ENCODE data around the gene SLC1A2.
A peak's percentile ranks its signal among the peaks of the same experiment; 100 is the strongest.

Gene SLC1A2

GRCh38 chr11:35290876-35291275 is 128.5 kb downstream of the SLC1A2 start:
- H3K27ac ChIP-seq = no peak overlapping the region
- no peak overlapping the region for H3K4me3 ChIP-seq (ENCODE audit: low read depth, low read length)
- TF ChIP-seq CTCF (IDR thresholded peaks at IDR 0.05; ENCODE audit: low read depth, low read length, missing control alignments) = no peak
- DNase-seq = no peak
- no peaks in the 10 kb centered on the region for H3K27me3 ChIP-seq (replicated peaks)
- in situ Hi-C loops (cut with HindIII; ENCODE audit: low pct_ligation_motif_present, low sequenced_read_pairs) = no loop called here
- H3K36me3 ChIP-seq (replicated peaks) = no peaks in the 10 kb centered on the region

GRCh38 chr11:35289821-35290220 is 129.5 kb downstream of the SLC1A2 start:
- TF ChIP-seq CTCF (IDR thresholded peaks at IDR 0.05; ENCODE audit: low read depth, low read length, missing control alignments) = no peak
- H3K27ac ChIP-seq = peak overlapping the region; percentile 72
- H3K36me3 ChIP-seq (replicated peaks) = no peaks in the 10 kb centered on the region
- H3K27me3 ChIP-seq (replicated peaks) = no peaks in the 10 kb centered on the region
- DNase-seq = peak; percentile 66
- H3K4me3 ChIP-seq (ENCODE audit: low read depth, low read length) = no peak overlapping the region
- in situ Hi-C loops (cut with HindIII; ENCODE audit: low pct_ligation_motif_present, low sequenced_read_pairs) = no loop called here

GRCh38 chr11:35288817-35289541 is 130.4 kb downstream of the SLC1A2 start:
- in situ Hi-C loops (cut with HindIII; ENCODE audit: low pct_ligation_motif_present, low sequenced_read_pairs) = no loop called here
- no peaks in the 10 kb centered on the region for H3K27me3 ChIP-seq (replicated peaks)
- H3K27ac ChIP-seq = peak overlapping the region; percentile 72
- no peak overlapping the region for H3K4me3 ChIP-seq (ENCODE audit: low read depth, low read length)
- no peak for TF ChIP-seq CTCF (IDR thresholded peaks at IDR 0.05; ENCODE audit: low read depth, low read length, missing control alignments)
- DNase-seq = peak; percentile 63
- no peaks in the 10 kb centered on the region for H3K36me3 ChIP-seq (replicated peaks)

GRCh38 chr11:35288309-35288708 is 131.0 kb downstream of the SLC1A2 start:
- Histone ChIP-seq H3K27ac (no peak overlapping the region), H3K27me3 (replicated peaks) (no peaks in the 10 kb centered on the region), H3K4me3 (ENCODE audit: low read depth, low read length) (no peak overlapping the region), H3K36me3 (replicated peaks) (no peaks in the 10 kb centered on the region)
- DNase-seq = no peak
- TF ChIP-seq CTCF (IDR thresholded peaks at IDR 0.05; ENCODE audit: low read depth, low read length, missing control alignments) = no peak
- in situ Hi-C loops (cut with HindIII; ENCODE audit: low pct_ligation_motif_present, low sequenced_read_pairs) = no loop called here

- Histone ChIP-seq H3K27ac (no peak overlapping the region), H3K36me3 (replicated peaks) (no peaks in the 10 kb centered on the region), H3K4me3 (ENCODE audit: low read depth, low read length) (no peak overlapping the region), H3K27me3 (replicated peaks) (no peaks in the 10 kb centered on the region)
- in situ Hi-C loops (cut with HindIII; ENCODE audit: low pct_ligation_motif_present, low sequenced_read_pairs) = no loop called here
- no peak for TF ChIP-seq CTCF (IDR thresholded peaks at IDR 0.05; ENCODE audit: low read depth, low read length, missing control alignments)
- DNase-seq = no peak
These were observed 131.9 kb downstream of the SLC1A2 start for GRCh38 chr11:35287344-35287890.
